SK-N-SH (cell line): ENCODE measurements around the gene TES.

ENCODE experiments used
- CTCF ChIP-seq: fragments of 200-600 bp; sonication (generic); IDR thresholded peaks from 2 replicates; pipeline ENCODE4 v1.6.1; 2017; ENCODE audit warnings: antibody characterized with exemption, mild to moderate bottlenecking, moderate library complexity
- ELF1 ChIP-seq: IDR thresholded peaks from 2 replicates; pipeline ENCODE4 v1.4.0; 2012
- MAX ChIP-seq: IDR thresholded peaks from 2 replicates; pipeline ENCODE4 v1.4.0; 2012; ENCODE audit warnings: low read depth
- MXI1 ChIP-seq: IDR thresholded peaks from 2 replicates; pipeline ENCODE4 v1.6.1; 2012; ENCODE audit warnings: mild to moderate bottlenecking, low read depth, low read length, improper control_type of control experiment
- NFIC ChIP-seq: IDR thresholded peaks from 2 replicates; pipeline ENCODE4 v1.4.0; 2012; ENCODE audit warnings: borderline replicate concordance
- NRF1 ChIP-seq: IDR thresholded peaks from 2 replicates; pipeline ENCODE4 v1.6.1; 2012; ENCODE audit warnings: low read depth, mild to moderate bottlenecking, low read length
- POLR2AphosphoS5 ChIP-seq: IDR thresholded peaks from 2 replicates; pipeline ENCODE4 v1.6.1; 2012; ENCODE audit warnings: low read depth, low read length
- RCOR1 ChIP-seq: fragments of 150-350 bp; IDR thresholded peaks from 2 replicates; pipeline ENCODE4 v1.6.1; 2017; ENCODE audit warnings: antibody characterized with exemption, low read length
- REST ChIP-seq: IDR thresholded peaks from 2 replicates; pipeline ENCODE4 v1.6.1; 2012; ENCODE audit warnings: mild to moderate bottlenecking, low read depth, low read length, moderate library complexity
- SMC3 ChIP-seq: IDR thresholded peaks from 2 replicates; pipeline ENCODE4 v1.6.1; 2012; ENCODE audit warnings: low read depth, low read length, improper control_type of control experiment
- USF2 ChIP-seq: fragments of 150-350 bp; IDR thresholded peaks from 2 replicates; pipeline ENCODE4 v1.6.1; 2017; ENCODE audit warnings: antibody characterized with exemption, low read length, low read depth, borderline replicate concordance
- ZBTB33 ChIP-seq: IDR thresholded peaks from 2 replicates; pipeline ENCODE4 v1.4.0; 2012; ENCODE audit warnings: low read depth, borderline replicate concordance

GRCh38 chr7:116239020-116239419, 28.7 kb downstream of the TES start:
- no peak for TF ChIP-seq CTCF
- TF ChIP-seq POLR2AphosphoS5, result no peak
- TF ChIP-seq MAX, result no peak
- no peak for TF ChIP-seq NFIC
- no peak for TF ChIP-seq SMC3
- no peak for TF ChIP-seq USF2
- no peak for TF ChIP-seq RCOR1
- TF ChIP-seq MXI1, result no peak
- no peak for TF ChIP-seq ZBTB33
- TF ChIP-seq REST, result no peak
- TF ChIP-seq ELF1, result no peak
- TF ChIP-seq NRF1, result no peak
